IPS-15b (cell line): Measurements from ENCODE around the gene XRCC5.
A peak's percentile ranks its signal among the peaks of the same experiment; 100 is the strongest.

Experiments
- H3K27me3 ChIP-seq: one replicate; pipeline ENCODE4 v1.6.1; 2013; ENCODE audit warnings: low read length; ENCODE audit not compliant: control insufficient read depth, insufficient read depth
- H3K36me3 ChIP-seq: one replicate; pipeline ENCODE4 v1.6.1; 2013; ENCODE audit warnings: low read length; ENCODE audit not compliant: control insufficient read depth, insufficient read depth
- H3K4me1 ChIP-seq: one replicate; pipeline ENCODE4 v1.6.1; 2013; ENCODE audit warnings: mild to moderate bottlenecking, low read length; ENCODE audit not compliant: control insufficient read depth, insufficient read depth
- H3K4me3 ChIP-seq: one replicate; pipeline ENCODE4 v1.5.1; 2013; ENCODE audit warnings: low read depth, low read length
- H3K9ac ChIP-seq: one replicate; pipeline ENCODE4 v1.6.1; 2013; ENCODE audit warnings: low read depth, mild to moderate bottlenecking, low read length
- H3K9me3 ChIP-seq: one replicate; pipeline ENCODE4 v1.6.1; 2013; ENCODE audit warnings: mild to moderate bottlenecking, low read length; ENCODE audit not compliant: control insufficient read depth, insufficient read depth

XRCC5 gene

DNA sequence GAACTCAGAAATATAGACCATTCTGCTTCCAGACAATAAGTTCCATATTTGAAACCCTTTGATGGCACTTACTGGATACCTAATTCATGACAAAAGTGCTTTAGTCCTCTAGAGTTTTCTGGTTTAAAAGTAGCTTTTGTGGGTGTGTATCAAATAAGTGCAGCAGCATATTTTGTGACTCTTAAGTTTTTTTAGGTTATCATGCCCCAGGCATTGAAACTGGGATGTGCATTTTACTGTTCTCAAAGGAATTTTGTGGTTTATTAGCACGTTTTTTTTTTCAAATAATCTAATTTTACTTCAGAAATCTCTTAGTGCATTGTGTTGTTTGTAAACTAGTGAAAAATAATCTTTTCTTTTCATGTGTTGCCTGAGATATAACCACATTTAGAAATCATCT is 1.5 kb downstream of the XRCC5 start:
- H3K36me3 ChIP-seq: peaks cover 21% of the 10 kb centered on the region
- peaks cover 19% of the 10 kb centered on the region for H3K4me1 ChIP-seq
- no peaks in the 10 kb centered on the region for H3K27me3 ChIP-seq
- no peaks in the 10 kb centered on the region for H3K9me3 ChIP-seq
- peak overlapping the region; percentile 98 for H3K4me3 ChIP-seq
- H3K9ac ChIP-seq: peak overlapping the region; percentile 99

DNA sequence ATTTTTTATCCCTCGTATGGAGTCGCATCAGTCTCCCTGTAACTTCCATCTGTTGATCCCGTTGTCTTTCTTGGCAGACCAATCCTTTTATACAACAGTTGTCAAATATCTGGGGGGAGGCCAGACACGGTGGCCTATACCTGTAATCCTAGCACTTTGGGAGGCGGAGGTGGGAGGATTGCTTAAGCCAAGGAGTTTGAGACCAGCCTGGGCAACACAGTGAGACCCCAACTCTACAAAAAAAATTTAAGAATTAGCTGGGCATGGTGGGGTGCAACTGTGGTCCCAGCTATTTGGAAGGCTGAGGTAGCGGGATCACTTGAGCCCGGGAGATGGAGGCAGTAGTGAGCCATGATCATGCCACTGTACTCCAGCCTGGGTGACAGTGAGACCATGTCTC is 2.0 kb downstream of the XRCC5 start:
- peaks cover 19% of the 10 kb centered on the region for H3K4me1 ChIP-seq
- peaks cover 21% of the 10 kb centered on the region for H3K36me3 ChIP-seq
- no peaks in the 10 kb centered on the region for H3K27me3 ChIP-seq
- no peak overlapping the region for H3K4me3 ChIP-seq
- H3K9ac ChIP-seq: no peak overlapping the region
- no peaks in the 10 kb centered on the region for H3K9me3 ChIP-seq

DNA sequence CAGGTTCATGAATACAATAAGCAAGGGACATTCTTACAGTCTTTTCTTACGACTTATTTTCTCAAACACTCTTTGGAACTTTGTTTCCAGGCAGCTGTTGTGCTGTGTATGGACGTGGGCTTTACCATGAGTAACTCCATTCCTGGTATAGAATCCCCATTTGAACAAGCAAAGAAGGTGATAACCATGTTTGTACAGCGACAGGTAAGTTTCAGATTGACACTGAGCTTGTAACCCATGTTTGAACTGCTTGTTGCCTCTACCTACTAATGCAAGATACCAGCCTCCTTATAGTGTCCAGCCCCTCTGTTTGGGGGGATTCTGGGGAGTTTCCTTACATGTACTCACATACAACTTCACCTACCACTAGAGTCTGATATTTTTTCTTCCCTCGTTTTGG is 3.8 kb downstream of the XRCC5 start:
- Histone ChIP-seq H3K27me3 (no peaks in the 10 kb centered on the region), H3K9me3 (no peaks in the 10 kb centered on the region), H3K4me3 (no peak overlapping the region), H3K9ac (no peak overlapping the region), H3K4me1 (peaks cover 19% of the 10 kb centered on the region), H3K36me3 (peaks cover 21% of the 10 kb centered on the region)

DNA sequence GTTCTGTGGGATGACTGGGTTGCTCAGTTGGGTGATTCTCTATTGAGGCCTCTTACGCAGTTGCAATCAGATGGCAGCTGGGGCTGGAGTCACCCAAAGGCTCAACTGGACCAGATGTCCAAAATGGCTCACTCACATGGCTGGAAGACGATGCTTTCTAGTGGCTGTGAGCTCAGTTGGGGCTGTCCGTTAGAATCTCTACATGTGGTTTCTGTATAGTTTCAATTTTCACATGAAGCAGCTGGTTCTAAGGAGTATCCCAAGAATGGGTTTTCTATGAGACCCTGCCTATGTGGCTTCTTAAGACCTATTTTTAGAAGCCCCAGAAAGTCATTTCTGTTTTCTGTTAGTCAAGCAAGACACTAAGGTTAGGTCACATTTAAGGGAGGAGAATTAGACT is 4.4 kb downstream of the XRCC5 start:
- H3K4me3 ChIP-seq: no peak overlapping the region
- H3K9ac ChIP-seq: no peak overlapping the region
- peaks cover 12% of the 10 kb centered on the region for H3K4me1 ChIP-seq
- H3K9me3 ChIP-seq: no peaks in the 10 kb centered on the region
- peaks cover 24% of the 10 kb centered on the region for H3K36me3 ChIP-seq
- no peaks in the 10 kb centered on the region for H3K27me3 ChIP-seq

DNA sequence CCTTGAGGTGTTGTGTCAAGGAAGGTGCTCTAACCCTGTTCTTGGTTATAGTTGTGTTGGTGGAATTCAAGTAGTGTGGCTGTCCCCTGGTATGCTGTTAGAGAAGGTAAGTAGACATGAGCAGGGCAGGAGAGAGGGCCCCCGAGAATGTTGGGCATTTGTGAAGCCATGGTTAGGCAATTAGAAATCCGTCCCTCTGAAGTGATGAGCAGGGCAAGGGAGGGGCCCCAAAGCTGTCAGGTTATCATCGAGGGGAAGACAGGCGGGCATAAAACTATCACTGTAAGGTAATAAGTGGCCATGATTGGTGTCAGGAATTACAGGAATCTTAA is 5.2 kb downstream of the XRCC5 start:
- Histone ChIP-seq H3K4me1 (peaks cover 11% of the 10 kb centered on the region), H3K9ac (no peak overlapping the region), H3K36me3 (peaks cover 28% of the 10 kb centered on the region), H3K27me3 (no peaks in the 10 kb centered on the region), H3K9me3 (no peaks in the 10 kb centered on the region), H3K4me3 (peak overlapping the region; percentile 12)

DNA sequence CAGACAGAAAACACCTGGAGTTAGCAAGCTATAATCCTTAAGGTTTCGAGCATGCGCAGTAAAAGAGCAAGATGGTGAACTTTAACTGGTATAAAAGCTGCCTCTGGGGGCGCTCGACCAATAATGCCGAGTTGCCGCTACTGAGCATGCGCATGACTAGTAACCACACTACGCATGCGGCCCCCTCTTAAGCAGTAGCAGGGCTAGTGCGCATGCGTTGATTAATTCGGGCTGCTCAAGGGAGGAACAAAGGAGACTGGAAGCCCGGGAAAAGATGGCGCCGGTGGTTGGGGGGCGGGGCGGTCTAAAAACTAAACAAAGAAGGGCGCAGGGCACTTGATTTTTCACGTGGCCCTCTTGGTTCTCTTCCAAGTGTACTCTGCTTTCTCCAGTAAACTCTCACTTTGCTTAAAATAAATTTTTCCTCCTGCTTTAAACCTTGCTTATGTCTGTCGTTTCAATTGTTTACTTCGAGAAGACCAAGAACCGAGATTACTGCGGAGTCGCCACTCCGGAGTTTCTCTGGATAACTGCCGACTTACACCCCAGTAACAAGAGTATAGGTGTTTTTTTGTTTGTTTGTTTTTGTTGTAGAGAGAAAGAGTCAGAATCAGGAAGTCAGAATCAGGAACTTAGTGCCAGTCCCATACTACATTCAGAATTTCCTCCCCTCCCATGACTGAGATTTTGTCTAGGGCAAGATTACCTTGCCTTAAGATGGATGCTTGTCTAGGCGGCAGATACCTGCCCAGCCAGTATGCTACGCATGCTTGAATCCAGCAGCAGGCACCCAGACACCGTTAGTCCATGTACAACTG is 5.8 kb downstream of the XRCC5 start:
- Histone ChIP-seq H3K9ac (peak overlapping the region; percentile 93), H3K36me3 (peaks cover 32% of the 10 kb centered on the region), H3K4me1 (peaks cover 11% of the 10 kb centered on the region)

DNA sequence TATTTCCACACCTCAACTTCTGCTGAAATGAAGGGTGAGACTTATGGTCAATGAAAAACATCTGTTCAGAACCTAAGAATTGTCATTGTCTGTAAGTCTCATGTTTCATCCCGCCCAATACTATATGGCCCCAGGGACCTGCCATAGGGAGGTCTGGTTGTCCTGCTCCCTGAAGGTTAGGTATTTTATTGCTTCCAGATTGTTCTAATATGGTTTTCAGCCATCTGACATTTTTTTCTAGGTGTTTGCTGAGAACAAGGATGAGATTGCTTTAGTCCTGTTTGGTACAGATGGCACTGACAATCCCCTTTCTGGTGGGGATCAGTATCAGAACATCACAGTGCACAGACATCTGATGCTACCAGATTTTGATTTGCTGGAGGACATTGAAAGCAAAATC is 7.3 kb downstream of the XRCC5 start:
- Histone ChIP-seq H3K4me1 (peaks cover 7% of the 10 kb centered on the region), H3K36me3 (peaks cover 38% of the 10 kb centered on the region), H3K9me3 (no peaks in the 10 kb centered on the region), H3K4me3 (no peak overlapping the region), H3K9ac (peak overlapping the region; percentile 30), H3K27me3 (no peaks in the 10 kb centered on the region)

More for the DNA sequence above, 5.8 kb downstream of the XRCC5 start:
- no peaks in the 10 kb centered on the region for H3K27me3 ChIP-seq
- peak overlapping the region; percentile 41 for H3K4me3 ChIP-seq
- H3K9me3 ChIP-seq: no peaks in the 10 kb centered on the region

DNA sequence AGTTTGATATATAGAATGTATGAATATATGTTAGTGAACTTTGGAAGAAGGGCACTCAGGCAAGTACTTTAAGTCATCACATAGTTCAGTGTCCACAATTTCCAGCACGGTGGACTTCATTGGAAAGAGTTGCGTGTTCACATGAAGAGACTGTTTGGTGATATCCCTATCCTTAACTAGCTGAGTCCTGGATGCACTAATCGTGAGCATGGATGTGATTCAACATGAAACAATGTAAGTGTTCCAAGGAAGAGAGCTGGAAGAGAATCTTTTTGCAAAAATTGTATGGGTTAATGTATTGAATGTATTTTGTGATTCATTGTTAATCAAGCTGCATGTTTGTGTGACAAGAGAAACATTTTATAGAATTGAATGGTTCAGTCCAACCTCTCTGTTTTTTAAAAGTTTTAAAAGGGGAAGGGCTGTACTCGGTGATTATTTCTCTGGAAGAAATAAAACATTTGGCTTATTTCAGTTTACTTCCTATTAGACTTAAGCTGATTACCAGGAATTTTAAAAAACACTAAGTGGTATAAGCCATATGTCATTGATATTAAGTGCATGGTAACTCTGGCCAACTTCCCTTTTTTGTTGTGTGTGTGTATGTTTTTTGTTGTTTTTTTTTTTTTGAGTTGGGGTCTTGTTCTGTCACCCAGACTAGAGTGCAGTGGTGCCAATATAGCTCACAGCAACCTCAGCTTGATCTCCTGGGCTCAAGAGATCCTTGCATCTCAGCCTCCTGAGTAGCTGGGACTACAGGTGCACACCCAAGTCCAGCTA is 8.6 kb downstream of the XRCC5 start:
- H3K36me3 ChIP-seq: peaks cover 38% of the 10 kb centered on the region

DNA sequence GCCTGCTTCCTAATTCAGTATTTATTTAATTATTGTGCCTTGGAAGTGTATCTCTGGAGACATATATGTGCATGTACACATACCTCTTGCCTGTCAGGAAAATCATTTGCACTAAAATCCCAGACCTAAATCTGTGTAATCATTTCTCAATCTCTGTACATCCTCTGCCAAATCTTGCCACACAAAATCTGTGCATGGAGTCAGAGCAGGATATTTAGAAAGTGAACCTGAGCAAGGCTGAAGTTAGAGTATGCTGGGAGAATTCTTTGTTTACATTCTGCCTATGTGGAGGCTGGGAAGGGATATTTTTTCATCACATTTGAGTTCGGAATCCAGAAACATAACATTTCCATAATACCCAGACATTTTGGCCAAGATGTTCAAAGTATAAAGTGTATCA is 9.3 kb downstream of the XRCC5 start:
- peaks cover 7% of the 10 kb centered on the region for H3K4me1 ChIP-seq
- H3K9me3 ChIP-seq: no peaks in the 10 kb centered on the region
- H3K27me3 ChIP-seq: no peaks in the 10 kb centered on the region
- H3K4me3 ChIP-seq: no peak overlapping the region
- H3K36me3 ChIP-seq: peaks cover 34% of the 10 kb centered on the region
- no peak overlapping the region for H3K9ac ChIP-seq

More for the DNA sequence above, 8.6 kb downstream of the XRCC5 start:
- Histone ChIP-seq H3K4me3 (no peak overlapping the region), H3K9ac (no peak overlapping the region), H3K27me3 (no peaks in the 10 kb centered on the region), H3K4me1 (peaks cover 7% of the 10 kb centered on the region), H3K9me3 (no peaks in the 10 kb centered on the region)

DNA sequence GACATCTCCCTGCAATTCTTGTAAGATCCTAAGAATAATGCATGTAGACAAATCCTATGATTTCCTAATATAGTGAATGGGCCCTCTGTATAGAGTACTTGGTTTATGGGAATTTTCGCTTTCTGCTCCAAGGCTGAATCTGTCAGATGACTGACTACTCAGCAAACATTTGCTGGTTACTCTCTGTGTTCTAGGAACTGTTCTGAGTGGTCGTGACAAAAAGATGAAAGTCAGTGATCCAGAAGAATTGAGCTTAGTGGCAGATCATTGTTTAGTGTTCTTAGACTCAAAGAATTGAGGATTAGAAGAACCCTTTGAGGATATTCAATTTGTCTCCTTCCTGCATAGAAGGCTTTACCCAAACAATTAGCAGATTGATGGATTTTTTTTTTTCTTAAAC is 10.0 kb downstream of the XRCC5 start:
- peaks cover 35% of the 10 kb centered on the region for H3K36me3 ChIP-seq
- H3K4me1 ChIP-seq: peaks cover 7% of the 10 kb centered on the region
- no peak overlapping the region for H3K9ac ChIP-seq
- no peaks in the 10 kb centered on the region for H3K9me3 ChIP-seq
- no peaks in the 10 kb centered on the region for H3K27me3 ChIP-seq
- no peak overlapping the region for H3K4me3 ChIP-seq

DNA sequence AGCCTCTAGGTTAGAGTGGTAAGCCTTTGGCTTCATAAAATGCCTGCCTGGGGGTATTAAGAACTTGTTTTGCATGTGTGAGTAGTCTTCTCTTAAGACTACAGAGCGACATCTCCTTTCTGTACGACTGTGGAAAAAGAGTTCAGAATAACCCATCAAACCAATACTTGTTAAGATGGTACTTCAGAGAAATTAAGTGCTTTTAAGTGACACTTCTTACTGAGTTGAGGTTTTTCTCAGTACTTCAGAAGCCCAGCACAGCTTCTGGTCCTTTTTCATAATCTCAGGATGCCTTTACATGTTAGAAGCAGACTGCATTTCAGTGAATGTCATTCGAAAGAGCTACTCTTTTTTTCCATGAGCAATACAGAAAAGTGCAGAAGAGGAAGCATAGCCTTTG is 10.8 kb downstream of the XRCC5 start:
- no peaks in the 10 kb centered on the region for H3K9me3 ChIP-seq
- no peak overlapping the region for H3K9ac ChIP-seq
- H3K27me3 ChIP-seq: no peaks in the 10 kb centered on the region
- no peak overlapping the region for H3K4me3 ChIP-seq
- H3K4me1 ChIP-seq: peaks cover 4% of the 10 kb centered on the region
- peaks cover 36% of the 10 kb centered on the region for H3K36me3 ChIP-seq

DNA sequence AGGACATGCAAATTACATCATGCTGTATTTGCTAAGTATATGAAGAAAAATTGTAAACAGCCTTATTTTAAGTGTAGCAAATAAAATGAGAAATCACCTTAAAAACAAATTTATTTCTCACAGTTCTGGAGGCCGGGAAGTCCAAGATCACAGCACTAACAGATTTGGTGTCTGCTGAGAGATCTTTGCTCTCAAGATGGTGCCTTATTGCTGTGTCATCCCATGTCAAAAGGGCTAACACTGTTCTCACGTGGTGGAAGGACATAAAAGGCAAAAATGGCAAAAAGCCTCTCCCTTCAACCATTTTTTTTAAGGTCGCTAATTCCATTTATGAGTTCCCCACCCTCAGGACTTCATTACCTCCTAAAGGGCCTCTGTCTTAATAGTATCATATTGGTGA is 12.1 kb downstream of the XRCC5 start:
- H3K4me1 ChIP-seq: no peaks in the 10 kb centered on the region
- peaks cover 46% of the 10 kb centered on the region for H3K36me3 ChIP-seq
- H3K27me3 ChIP-seq: no peaks in the 10 kb centered on the region
- H3K9ac ChIP-seq: no peak overlapping the region
- no peaks in the 10 kb centered on the region for H3K9me3 ChIP-seq
- no peak overlapping the region for H3K4me3 ChIP-seq
